DOHH2 (cell line): Measurements from ENCODE around the gene RPRD1B.

ENCODE experiments used
- CTCF ChIP-seq: fragments of 200-600 bp; sonication (generic); IDR thresholded peaks from one replicate; pipeline ENCODE4 v1.5.1; 2014; ENCODE audit warnings: antibody characterized with exemption, mild to moderate bottlenecking, low read depth, low read length; ENCODE audit not compliant: poor library complexity, severe bottlenecking
- EZH2phosphoT487 ChIP-seq: fragments of 200-600 bp; sonication (generic); IDR thresholded peaks from 2 replicates; pipeline ENCODE4 v1.6.1; 2017; ENCODE audit warnings: borderline replicate concordance, mild to moderate bottlenecking, antibody characterized with exemption, low read length, moderate library complexity, mixed read lengths

- TF ChIP-seq CTCF (no peak), EZH2phosphoT487 (no peak)
Measured at GRCh38 chr20:38001173-38001875, 32.2 kb upstream of the RPRD1B start.
